Ishikawa (cell line): ENCODE data around the gene FABP1.

Experiments
- CEBPB ChIP-seq: IDR thresholded peaks from 2 replicates; pipeline ENCODE4 v1.6.1; 2012
- CREB1 ChIP-seq: IDR thresholded peaks from 2 replicates; pipeline ENCODE4 v1.6.1; 2012; ENCODE audit warnings: low read depth
- EGR1 ChIP-seq: IDR thresholded peaks from 2 replicates; pipeline ENCODE4 v1.6.1; 2012
- EP300 ChIP-seq: IDR thresholded peaks from 2 replicates; pipeline ENCODE4 v1.6.1; 2012; ENCODE audit warnings: borderline replicate concordance
- FOXM1 ChIP-seq: IDR thresholded peaks from 2 replicates; pipeline ENCODE4 v1.6.1; 2012; ENCODE audit warnings: low read depth, borderline replicate concordance
- NFIC ChIP-seq: IDR thresholded peaks from 2 replicates; pipeline ENCODE4 v1.6.1; 2012
- RAD21 ChIP-seq: IDR thresholded peaks from 2 replicates; pipeline ENCODE4 v1.6.1; 2012; ENCODE audit warnings: low read depth
- TAF1 ChIP-seq: IDR thresholded peaks from 2 replicates; pipeline ENCODE4 v1.6.1; 2012; ENCODE audit warnings: low read depth, mild to moderate bottlenecking
- TCF12 ChIP-seq: IDR thresholded peaks from 2 replicates; pipeline ENCODE4 v1.6.1; 2012; ENCODE audit warnings: low read depth
- TEAD4 ChIP-seq: IDR thresholded peaks from 2 replicates; pipeline ENCODE4 v1.6.1; 2012
- YY1 ChIP-seq: IDR thresholded peaks from 2 replicates; pipeline ENCODE4 v1.6.1; 2012; ENCODE audit warnings: low read depth
- ZBTB7A ChIP-seq: IDR thresholded peaks from 2 replicates; pipeline ENCODE4 v1.6.1; 2012; ENCODE audit warnings: low read depth
- TF ChIP-seq, protein P1 (sequence below): IDR thresholded peaks from 2 replicates; pipeline ENCODE4 v1.6.1; 2012
- TF ChIP-seq, protein P2 (sequence below): IDR thresholded peaks from 2 replicates; pipeline ENCODE4 v1.6.1; 2012; ENCODE audit warnings: low read depth, mild to moderate bottlenecking
- TF ChIP-seq, protein P3 (sequence below): IDR thresholded peaks from 2 replicates; pipeline ENCODE4 v1.6.1; 2012

FABP1 gene

GRCh38 chr2:88097891-88098557 lies 29.8 kb downstream of the FABP1 start:
- TF ChIP-seq, protein P1, sequence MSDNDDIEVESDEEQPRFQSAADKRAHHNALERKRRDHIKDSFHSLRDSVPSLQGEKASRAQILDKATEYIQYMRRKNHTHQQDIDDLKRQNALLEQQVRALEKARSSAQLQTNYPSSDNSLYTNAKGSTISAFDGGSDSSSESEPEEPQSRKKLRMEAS = no peak
- TF ChIP-seq, protein P2, sequence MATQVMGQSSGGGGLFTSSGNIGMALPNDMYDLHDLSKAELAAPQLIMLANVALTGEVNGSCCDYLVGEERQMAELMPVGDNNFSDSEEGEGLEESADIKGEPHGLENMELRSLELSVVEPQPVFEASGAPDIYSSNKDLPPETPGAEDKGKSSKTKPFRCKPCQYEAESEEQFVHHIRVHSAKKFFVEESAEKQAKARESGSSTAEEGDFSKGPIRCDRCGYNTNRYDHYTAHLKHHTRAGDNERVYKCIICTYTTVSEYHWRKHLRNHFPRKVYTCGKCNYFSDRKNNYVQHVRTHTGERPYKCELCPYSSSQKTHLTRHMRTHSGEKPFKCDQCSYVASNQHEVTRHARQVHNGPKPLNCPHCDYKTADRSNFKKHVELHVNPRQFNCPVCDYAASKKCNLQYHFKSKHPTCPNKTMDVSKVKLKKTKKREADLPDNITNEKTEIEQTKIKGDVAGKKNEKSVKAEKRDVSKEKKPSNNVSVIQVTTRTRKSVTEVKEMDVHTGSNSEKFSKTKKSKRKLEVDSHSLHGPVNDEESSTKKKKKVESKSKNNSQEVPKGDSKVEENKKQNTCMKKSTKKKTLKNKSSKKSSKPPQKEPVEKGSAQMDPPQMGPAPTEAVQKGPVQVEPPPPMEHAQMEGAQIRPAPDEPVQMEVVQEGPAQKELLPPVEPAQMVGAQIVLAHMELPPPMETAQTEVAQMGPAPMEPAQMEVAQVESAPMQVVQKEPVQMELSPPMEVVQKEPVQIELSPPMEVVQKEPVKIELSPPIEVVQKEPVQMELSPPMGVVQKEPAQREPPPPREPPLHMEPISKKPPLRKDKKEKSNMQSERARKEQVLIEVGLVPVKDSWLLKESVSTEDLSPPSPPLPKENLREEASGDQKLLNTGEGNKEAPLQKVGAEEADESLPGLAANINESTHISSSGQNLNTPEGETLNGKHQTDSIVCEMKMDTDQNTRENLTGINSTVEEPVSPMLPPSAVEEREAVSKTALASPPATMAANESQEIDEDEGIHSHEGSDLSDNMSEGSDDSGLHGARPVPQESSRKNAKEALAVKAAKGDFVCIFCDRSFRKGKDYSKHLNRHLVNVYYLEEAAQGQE = no peak
- TF ChIP-seq ZBTB7A (no peak), TAF1 (no peak), EGR1 (no peak), TCF12 (no peak), NFIC (no peak), EP300 (no peak), YY1 (no peak), CREB1 (no peak), RAD21 (no peak), TEAD4 (no peak), FOXM1 (no peak), CEBPB (no peak)
- TF ChIP-seq, protein P3, sequence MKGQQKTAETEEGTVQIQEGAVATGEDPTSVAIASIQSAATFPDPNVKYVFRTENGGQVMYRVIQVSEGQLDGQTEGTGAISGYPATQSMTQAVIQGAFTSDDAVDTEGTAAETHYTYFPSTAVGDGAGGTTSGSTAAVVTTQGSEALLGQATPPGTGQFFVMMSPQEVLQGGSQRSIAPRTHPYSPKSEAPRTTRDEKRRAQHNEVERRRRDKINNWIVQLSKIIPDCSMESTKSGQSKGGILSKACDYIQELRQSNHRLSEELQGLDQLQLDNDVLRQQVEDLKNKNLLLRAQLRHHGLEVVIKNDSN = no peak

GRCh38 chr2:88097192-88097591 lies 30.7 kb downstream of the FABP1 start:
- TF ChIP-seq NFIC (no peak), TAF1 (no peak), CREB1 (no peak), TEAD4 (no peak), ZBTB7A (no peak), EGR1 (no peak), CEBPB (no peak), EP300 (no peak), FOXM1 (no peak), RAD21 (no peak)
- TF ChIP-seq, protein P1 = no peak
- TF ChIP-seq, protein P3 = no peak
- TF ChIP-seq, protein P2 = no peak

GRCh38 chr2:88096708-88097107 lies 31.2 kb downstream of the FABP1 start:
- TF ChIP-seq, protein P3 = no peak
- TF ChIP-seq FOXM1 = no peak
- no peak for TF ChIP-seq CREB1
- no peak for TF ChIP-seq EGR1
- TF ChIP-seq TCF12 = no peak
- TF ChIP-seq RAD21 = no peak
- TF ChIP-seq, protein P1 = no peak
- TF ChIP-seq ZBTB7A = no peak
- TF ChIP-seq EP300 = no peak

DNA sequence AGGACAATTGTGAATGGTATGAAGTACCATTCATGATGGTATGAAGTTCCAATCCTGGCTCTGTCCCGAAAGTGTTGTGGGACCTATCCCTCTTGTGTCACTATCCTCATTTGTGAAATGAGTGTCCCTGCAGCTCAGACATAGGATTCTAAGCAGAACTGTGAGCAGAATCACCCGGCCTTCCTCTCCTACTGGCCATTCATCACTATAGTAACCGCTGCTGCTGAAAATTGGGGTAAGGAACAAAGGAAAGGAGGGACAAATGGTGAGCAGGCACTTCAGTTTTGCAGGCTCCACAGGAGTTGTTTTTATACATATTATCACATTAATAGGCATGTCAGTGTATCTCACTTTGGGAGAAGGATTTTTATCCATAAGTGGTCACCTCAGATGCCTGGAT lies 32.8 kb downstream of the FABP1 start:
- TF ChIP-seq, protein P1 = no peak
- TF ChIP-seq YY1 = no peak
- TF ChIP-seq EP300 = no peak
- no peak for TF ChIP-seq TCF12
- TF ChIP-seq, protein P3 = no peak
- no peak for TF ChIP-seq FOXM1
- no peak for TF ChIP-seq TEAD4
- TF ChIP-seq CEBPB = no peak
- TF ChIP-seq TAF1 = no peak
- no peak for TF ChIP-seq RAD21
- no peak for TF ChIP-seq NFIC
- no peak for TF ChIP-seq EGR1
- no peak for TF ChIP-seq CREB1
- TF ChIP-seq ZBTB7A = no peak
- TF ChIP-seq, protein P2 = no peak
